22Rv1 (cell line): Measurements from ENCODE around the gene GHRHR.

Experiments
- H3K27ac ChIP-seq: fragments of 450-650 bp; 2 replicates; pipeline ENCODE4 v1.5.1; 2017
- CTCF ChIP-seq: fragments of 450-650 bp; IDR thresholded peaks from 2 replicates; pipeline ENCODE4 v1.5.1; 2017; ENCODE audit warnings: mild to moderate bottlenecking
- ZFX ChIP-seq: fragments of 450-650 bp; IDR thresholded peaks from 2 replicates; pipeline ENCODE4 v1.6.1; 2017; ENCODE audit warnings: antibody characterized with exemption, borderline replicate concordance

The GHRHR gene

GRCh38 chr7:30924624-30925023 is 39.1 kb upstream of the GHRHR start:
- TF ChIP-seq CTCF: no peak
- TF ChIP-seq ZFX: no peak
- no peak overlapping the region for H3K27ac ChIP-seq

GRCh38 chr7:30925117-30925516 is 38.6 kb upstream of the GHRHR start:
- no peak overlapping the region for H3K27ac ChIP-seq
- TF ChIP-seq ZFX: no peak
- no peak for TF ChIP-seq CTCF

DNA sequence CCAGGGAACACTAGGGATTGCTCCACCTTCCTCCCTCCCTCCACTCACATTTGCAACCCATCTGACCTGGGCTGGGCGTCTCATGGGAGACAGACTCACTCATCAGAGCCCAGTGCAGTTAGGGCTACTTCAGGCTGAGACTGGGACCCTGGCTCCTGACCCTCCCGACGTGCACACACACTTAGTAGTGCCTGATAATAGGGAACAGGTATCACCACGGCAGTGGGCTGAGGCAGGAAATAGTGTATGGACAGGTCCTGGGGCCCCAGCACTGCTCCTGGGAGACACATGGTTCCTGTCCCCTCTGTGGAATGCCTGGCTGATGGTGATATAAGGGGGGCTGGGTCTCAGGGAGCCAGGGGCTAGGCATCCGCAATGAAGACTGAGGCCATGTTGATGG is 37.8 kb upstream of the GHRHR start:
- no peak overlapping the region for H3K27ac ChIP-seq
- TF ChIP-seq ZFX (no peak), CTCF (no peak)

- no peak for TF ChIP-seq CTCF
- TF ChIP-seq ZFX: no peak
- no peak overlapping the region for H3K27ac ChIP-seq
Measured at GRCh38 chr7:30926313-30926712, 37.4 kb upstream of the GHRHR start.

- TF ChIP-seq ZFX (no peak), CTCF (no peak)
- H3K27ac ChIP-seq: no peak overlapping the region
Measured at GRCh38 chr7:30927040-30927439, 36.7 kb upstream of the GHRHR start.

DNA sequence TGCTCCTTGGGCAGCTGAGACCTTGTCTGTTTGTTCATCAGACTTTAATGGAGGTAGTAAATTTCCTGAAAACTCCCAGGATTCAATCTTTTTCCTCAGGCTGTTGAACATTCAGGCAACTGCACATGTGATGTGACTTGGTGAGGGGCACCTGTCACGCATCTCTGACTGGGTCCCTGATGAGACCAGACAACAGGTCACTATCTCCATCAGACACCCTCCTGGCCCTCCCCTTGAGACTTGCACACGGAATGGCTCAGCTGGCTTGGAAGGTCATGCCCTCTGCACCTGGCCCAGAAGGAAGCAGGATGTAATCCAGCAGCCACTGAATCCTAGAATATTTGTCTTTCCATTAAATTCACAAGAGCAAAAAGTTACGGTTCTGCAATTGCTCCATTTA is 36.2 kb upstream of the GHRHR start:
- TF ChIP-seq ZFX (no peak), CTCF (no peak)
- H3K27ac ChIP-seq: no peak overlapping the region

DNA sequence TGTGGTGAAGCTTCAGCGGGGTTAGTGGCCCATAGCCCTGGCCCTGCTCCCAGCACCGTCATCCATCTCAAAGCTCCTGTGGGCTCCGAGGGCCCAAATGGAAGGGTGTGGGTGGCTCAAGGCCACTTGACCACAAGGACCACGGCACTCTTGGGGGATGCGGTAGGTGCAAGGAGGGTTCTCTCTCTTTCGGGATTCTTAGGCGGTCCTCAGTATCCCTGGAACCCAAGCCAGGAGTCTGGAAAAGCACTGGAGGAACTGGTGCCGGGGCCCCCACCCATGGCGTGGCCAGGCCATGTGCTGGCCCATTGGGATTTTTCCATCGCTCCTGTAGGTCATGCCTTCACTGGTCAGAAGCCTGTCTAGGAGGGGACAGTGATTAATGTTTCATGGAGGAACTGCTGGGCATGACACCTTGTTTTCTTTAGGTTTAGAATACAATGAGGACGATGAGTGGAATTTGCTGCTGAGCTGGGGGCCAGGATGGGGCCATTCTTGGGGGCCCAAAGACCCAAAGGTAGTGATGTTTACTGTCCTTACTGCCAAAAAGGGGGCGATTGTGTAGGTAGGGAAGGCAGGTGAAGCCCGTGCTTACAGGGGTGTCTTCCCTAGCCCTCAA is 35.4 kb upstream of the GHRHR start:
- no peak overlapping the region for H3K27ac ChIP-seq
- TF ChIP-seq CTCF: no peak
- no peak for TF ChIP-seq ZFX
